BE2C (cell line): ENCODE results near the gene SDSL.

Experiments used
- DNase-seq: peaks from one replicate; pipeline ENCODE4 v3.0.0-alpha.2; 2020
- H3K27me3 ChIP-seq: fragments of 250-450 bp; sonication (Bioruptor Pico); 2 replicates; pipeline ENCODE4 v1.5.1; 2020; ENCODE audit warnings: mild to moderate bottlenecking
- H3K36me3 ChIP-seq: fragments of 250-450 bp; sonication (Bioruptor Pico); 2 replicates; pipeline ENCODE4 v1.5.1; 2020; ENCODE audit warnings: mild to moderate bottlenecking
- H3K4me1 ChIP-seq: fragments of 250-450 bp; sonication (Bioruptor Pico); 2 replicates; pipeline ENCODE4 v1.5.1; 2020
- H3K4me3 ChIP-seq: 2 replicates; pipeline ENCODE4 v1.5.1; 2011; ENCODE audit warnings: low read depth, low read length
- H3K9me3 ChIP-seq: fragments of 250-450 bp; sonication (Bioruptor Pico); 2 replicates; pipeline ENCODE4 v1.5.1; 2020
- TF ChIP-seq, protein P1 (sequence below): IDR thresholded peaks from 2 replicates; pipeline ENCODE4 v1.5.1; 2012; ENCODE audit warnings: mild to moderate bottlenecking, low read depth, low read length

SDSL gene

DNA sequence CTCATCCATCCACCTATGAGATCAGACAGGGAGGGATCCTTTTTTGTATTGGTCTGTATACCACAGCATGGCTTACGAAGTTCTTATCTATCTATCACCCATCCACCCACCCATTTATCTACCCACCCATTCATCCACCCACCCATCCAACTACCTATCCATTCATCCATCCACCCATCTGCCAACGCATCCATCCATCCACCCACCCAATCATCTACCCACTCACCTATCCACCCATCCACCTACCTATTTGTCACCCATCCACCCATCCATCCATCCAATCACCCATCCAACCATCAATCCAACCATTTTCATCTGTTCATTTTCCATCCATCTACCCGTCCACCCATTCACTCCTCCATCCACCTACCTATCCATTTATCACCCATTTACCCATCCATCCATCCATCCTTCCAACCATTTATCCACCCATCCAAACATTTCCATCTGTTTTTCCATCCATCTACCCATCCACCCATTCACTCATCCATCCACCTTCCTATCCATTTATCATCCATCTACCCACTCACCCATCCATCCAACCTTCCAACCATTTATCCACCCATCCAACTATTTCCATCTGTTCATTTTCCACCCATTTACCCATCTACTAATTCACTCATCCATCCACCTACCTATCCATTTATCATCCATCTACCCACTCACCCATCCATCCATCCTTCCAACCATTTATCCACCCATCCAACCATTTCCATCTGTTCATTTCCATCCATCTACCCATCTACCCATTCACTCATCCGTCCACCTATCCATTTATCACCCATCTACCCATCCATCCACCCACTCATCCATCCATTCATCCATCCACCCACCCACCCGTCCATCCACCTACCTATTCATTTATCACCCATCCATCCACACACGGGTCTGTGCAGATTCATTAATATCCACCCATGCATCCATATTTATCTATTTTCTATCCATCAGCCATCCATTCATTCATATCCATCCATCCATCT lies 31.8 kb upstream of the SDSL start:
- H3K36me3 ChIP-seq, result peaks cover 9% of the 10 kb centered on the region
- TF ChIP-seq, protein P1, sequence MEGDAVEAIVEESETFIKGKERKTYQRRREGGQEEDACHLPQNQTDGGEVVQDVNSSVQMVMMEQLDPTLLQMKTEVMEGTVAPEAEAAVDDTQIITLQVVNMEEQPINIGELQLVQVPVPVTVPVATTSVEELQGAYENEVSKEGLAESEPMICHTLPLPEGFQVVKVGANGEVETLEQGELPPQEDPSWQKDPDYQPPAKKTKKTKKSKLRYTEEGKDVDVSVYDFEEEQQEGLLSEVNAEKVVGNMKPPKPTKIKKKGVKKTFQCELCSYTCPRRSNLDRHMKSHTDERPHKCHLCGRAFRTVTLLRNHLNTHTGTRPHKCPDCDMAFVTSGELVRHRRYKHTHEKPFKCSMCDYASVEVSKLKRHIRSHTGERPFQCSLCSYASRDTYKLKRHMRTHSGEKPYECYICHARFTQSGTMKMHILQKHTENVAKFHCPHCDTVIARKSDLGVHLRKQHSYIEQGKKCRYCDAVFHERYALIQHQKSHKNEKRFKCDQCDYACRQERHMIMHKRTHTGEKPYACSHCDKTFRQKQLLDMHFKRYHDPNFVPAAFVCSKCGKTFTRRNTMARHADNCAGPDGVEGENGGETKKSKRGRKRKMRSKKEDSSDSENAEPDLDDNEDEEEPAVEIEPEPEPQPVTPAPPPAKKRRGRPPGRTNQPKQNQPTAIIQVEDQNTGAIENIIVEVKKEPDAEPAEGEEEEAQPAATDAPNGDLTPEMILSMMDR, result no peak
- no peaks in the 10 kb centered on the region for H3K4me1 ChIP-seq
- DNase-seq, result no peak
- H3K9me3 ChIP-seq, result no peaks in the 10 kb centered on the region
- H3K4me3 ChIP-seq, result no peak overlapping the region
- H3K27me3 ChIP-seq, result no peaks in the 10 kb centered on the region

DNA sequence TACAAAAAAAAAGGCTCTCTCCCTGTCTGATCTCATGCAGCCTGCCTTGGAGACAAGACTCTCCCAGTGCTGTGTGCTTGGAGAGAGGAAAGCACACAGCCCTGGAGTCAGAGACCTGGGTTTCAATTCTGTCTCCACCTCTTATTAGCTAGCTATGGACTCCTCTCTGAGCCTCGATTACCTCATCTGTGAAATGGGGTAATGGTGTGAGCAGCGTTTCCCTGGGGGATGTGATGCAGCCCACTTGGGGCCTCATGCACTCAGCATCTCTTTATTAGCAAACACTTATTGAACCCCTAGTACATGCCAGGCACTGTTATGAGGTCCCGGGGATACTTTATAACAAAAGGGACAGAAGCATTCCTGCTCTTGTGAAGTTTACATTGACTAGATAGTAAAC lies 31.0 kb upstream of the SDSL start:
- TF ChIP-seq, protein P1, result no peak
- peaks cover 9% of the 10 kb centered on the region for H3K36me3 ChIP-seq

DNA sequence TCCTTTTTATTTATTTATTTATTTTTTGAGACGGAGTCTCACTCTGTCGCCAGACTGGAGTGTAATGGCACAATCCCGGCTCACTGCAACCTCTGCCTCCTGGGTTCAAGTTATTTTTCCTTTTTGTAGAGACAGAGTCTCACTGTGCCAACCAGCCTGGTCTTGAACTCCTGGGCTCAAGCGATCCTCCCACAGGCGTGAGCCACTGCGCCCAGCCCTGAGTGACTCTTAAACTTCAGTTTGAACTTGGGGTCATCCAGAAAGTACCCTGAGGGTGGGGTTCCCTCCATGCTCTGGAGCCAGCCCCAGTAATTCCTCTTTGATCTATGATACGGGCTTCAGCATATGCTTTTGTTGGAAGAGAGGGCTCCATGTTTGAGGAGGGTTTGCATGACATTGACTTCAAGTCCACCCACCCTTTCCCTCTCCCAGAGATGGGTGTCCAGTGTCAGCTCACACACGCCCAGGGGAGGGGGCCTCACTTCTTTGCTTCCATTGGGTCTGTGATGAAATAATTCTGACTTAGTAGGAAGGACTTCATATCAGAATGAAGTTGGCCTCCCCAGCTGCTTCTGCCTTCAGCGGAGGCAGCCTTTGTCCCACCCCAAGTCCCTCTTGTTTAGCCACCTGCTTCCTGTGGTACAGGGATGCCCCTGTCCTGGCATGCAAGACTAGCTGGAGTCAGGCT lies 30.4 kb upstream of the SDSL start:
- peaks cover 5% of the 10 kb centered on the region for H3K36me3 ChIP-seq
- TF ChIP-seq, protein P1, result no peak
- H3K9me3 ChIP-seq, result no peaks in the 10 kb centered on the region
- H3K4me1 ChIP-seq, result no peaks in the 10 kb centered on the region
- no peak for DNase-seq
- no peak overlapping the region for H3K4me3 ChIP-seq
- peaks cover 5% of the 10 kb centered on the region; the same call in 1 of the 2 replicates for H3K27me3 ChIP-seq

More for the DNA sequence above, 31.0 kb upstream of the SDSL start:
- H3K27me3 ChIP-seq, result peaks cover 4% of the 10 kb centered on the region; the same call in 1 of the 2 replicates
- DNase-seq, result no peak
- no peak overlapping the region for H3K4me3 ChIP-seq
- no peaks in the 10 kb centered on the region for H3K9me3 ChIP-seq
- no peaks in the 10 kb centered on the region for H3K4me1 ChIP-seq

DNA sequence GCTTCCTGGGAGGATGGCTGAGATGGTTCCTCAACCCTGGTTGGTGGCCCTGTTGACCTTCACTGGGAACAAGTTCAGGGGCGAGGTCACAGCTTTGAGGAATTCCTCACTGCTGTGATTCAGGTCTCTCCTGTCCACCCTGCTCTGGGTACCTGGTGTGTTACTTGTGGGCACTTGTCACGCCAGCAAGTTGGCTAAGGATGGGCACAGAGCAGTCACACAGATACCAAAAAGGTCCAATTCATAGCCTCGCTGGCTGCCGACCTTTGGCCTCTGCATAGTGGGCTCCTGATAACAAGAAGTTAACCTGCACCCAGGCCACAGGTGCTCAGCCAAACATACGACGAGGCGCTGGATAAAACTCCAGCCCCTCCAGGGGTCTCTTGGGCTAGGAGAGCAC lies 29.7 kb upstream of the SDSL start:
- H3K4me1 ChIP-seq, result no peaks in the 10 kb centered on the region
- no peak overlapping the region for H3K4me3 ChIP-seq
- DNase-seq, result no peak
- no peaks in the 10 kb centered on the region for H3K9me3 ChIP-seq
- no peaks in the 10 kb centered on the region for H3K36me3 ChIP-seq
- peaks cover 12% of the 10 kb centered on the region for H3K27me3 ChIP-seq
- TF ChIP-seq, protein P1, result no peak

DNA sequence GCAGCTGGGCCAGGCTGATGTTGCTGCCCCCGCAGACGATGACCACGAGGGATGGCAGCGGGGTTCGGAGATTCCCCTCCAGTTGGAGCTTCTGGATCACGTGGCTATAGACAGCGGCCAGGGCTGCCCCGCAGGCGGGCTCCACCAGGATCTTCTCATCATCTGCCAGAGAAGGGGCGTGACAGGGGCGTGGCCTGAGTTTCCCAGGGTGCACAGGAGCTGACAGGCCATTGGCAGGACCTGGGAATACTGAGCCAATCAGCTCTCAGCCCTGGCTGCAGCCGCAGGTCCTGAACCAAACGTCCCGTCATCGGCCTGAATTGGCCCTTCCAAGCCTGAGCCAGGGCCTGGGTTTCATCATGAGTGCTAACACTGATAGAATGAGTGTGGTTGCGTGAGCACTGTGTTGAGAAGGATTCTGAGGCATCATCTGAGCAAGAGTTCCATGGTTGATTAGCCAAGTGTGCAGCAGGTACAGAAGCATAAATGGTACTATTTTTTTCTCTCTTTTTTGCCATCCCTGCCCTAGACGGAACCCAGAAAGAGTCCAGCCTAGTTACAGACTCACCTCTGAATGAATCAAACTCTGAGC lies 29.1 kb upstream of the SDSL start:
- peaks cover 13% of the 10 kb centered on the region for H3K27me3 ChIP-seq
- no peaks in the 10 kb centered on the region for H3K9me3 ChIP-seq
- H3K36me3 ChIP-seq, result no peaks in the 10 kb centered on the region
- TF ChIP-seq, protein P1, result no peak
- no peaks in the 10 kb centered on the region for H3K4me1 ChIP-seq
- DNase-seq, result peak; percentile 90
- H3K4me3 ChIP-seq, result no peak overlapping the region
